Activated T-helper 17 cell treated with anti-CD3 and anti-CD28 coated beads, Interleukin-2, amount 50 U/mL, for 72 hours (primary cell): ENCODE measurements around the gene LYPD6B. TPM values are rescaled to one million over a fixed set of nuclear protein-coding genes. Genes with fewer than 3 reads are reported as not detected.

Experiments
- ATAC-seq: fragments of 150-1000 bp; cut with Tn5 transposase; replicated peaks from 2 replicates; pipeline ENCODE4 v1.10.0; 2021; ENCODE audit warnings: mild to moderate bottlenecking, moderate library complexity
- H3K27ac Mint-ChIP-seq: one replicate; pipeline ENCODE4 v1.8.0; 2022; ENCODE audit warnings: mixed read lengths
- H3K27me3 Mint-ChIP-seq: one replicate; pipeline ENCODE4 v1.8.0; 2022; ENCODE audit warnings: mixed read lengths
- H3K36me3 Mint-ChIP-seq: one replicate; pipeline ENCODE4 v1.8.0; 2022; ENCODE audit warnings: low read depth, mild to moderate bottlenecking, mixed read lengths
- H3K4me1 Mint-ChIP-seq: one replicate; pipeline ENCODE4 v1.8.0; 2022; ENCODE audit warnings: mixed read lengths
- H3K4me3 Mint-ChIP-seq: one replicate; pipeline ENCODE4 v1.8.0; 2022; ENCODE audit warnings: mild to moderate bottlenecking, mixed read lengths
- H3K9me3 Mint-ChIP-seq: one replicate; pipeline ENCODE4 v1.8.0; 2022; ENCODE audit warnings: mixed read lengths
- total RNA-seq, 2 donors: library from RNA; stranded (reverse); gene quantifications; one replicate each; pipeline ENCODE4 v1.2.3, GENCODE V29; 2022

The LYPD6B gene
- total RNA-seq, 2 donors from 2014 or later, result not detected

DNA sequence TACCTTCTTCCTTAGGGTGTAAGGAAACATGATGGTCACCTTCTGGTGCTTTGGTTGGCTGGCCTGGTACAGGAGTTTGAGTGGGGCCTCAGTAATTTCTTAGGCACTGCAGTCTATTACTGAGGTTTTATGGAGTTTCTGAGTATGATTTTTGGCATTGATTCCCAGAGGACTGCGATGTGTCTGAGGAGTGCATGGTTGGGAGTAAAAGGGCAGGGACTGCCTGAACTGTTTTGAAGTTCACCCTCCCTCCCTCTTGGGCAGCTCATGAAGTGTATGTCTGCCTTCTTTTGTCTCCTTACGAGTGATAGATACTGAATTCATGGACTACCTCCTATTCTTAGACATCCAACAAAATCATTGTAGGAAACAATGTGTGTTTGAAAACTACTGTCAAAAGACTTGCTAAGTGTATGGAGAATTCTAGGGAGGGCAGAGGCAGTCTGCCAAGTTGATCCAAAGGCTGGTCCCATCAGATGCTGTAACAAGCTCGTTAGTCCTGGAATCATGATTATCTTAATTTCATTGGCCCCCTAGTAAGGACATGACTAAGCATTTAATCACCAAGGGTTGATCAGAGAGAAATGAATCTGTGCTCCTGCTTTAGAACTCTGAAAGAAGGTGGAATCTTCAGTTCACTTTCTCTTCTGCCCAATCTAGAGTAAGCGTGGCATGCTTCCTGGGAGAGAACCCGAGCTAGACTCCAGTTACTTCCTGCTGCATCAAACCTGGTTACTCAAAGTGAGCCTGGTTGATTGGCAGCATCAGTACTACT is 26.5 kb downstream of the LYPD6B start:
- ATAC-seq, result no peak
- Mint-ChIP-seq H3K36me3 (no peaks in the 10 kb centered on the region), H3K27ac (no peak overlapping the region), H3K27me3 (peaks cover 3% of the 10 kb centered on the region), H3K4me3 (no peak overlapping the region), H3K4me1 (peaks cover 10% of the 10 kb centered on the region), H3K9me3 (no peaks in the 10 kb centered on the region)

DNA sequence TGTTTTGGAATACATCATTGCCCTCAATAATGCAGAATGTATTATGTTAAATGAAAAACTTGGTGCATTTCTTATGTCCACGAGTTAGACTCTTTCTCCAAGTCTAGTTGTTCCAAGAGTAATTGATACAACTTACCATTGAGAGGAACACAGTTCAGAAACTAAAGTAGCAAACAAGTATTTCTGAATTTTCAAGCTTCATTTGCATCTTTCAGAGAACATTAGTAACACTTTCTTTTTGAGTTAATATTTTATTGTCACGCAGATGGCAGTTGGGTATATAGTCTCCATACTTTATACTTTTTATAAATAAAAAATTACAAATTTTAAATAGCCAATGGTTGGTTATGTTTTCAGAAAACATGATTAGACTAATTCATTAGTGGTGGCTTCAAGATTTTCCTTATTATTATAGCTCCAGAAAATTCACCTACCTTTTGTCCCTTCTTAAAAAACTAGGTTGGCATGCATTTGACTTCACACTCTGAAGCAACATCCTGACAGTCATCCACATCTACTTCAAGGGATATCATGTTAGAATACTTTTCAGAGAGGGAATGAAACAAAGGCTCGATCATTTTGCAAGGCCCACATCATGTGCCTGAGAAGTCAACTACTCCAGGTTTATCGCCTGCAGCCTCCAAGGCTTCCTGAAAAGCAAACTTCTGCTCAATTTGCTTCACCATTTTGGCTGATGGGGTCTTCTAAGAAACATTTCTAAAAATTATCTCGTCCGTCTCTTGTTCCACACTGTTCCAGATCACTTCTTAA is 29.9 kb downstream of the LYPD6B start:
- peaks cover 19% of the 10 kb centered on the region for H3K4me1 Mint-ChIP-seq
- peaks cover 1% of the 10 kb centered on the region for H3K27me3 Mint-ChIP-seq
- peak overlapping the region; percentile 24 for H3K4me3 Mint-ChIP-seq
- ATAC-seq, result no peak
- H3K9me3 Mint-ChIP-seq, result no peaks in the 10 kb centered on the region
- H3K36me3 Mint-ChIP-seq, result no peaks in the 10 kb centered on the region
- peak overlapping the region; percentile 71 for H3K27ac Mint-ChIP-seq

DNA sequence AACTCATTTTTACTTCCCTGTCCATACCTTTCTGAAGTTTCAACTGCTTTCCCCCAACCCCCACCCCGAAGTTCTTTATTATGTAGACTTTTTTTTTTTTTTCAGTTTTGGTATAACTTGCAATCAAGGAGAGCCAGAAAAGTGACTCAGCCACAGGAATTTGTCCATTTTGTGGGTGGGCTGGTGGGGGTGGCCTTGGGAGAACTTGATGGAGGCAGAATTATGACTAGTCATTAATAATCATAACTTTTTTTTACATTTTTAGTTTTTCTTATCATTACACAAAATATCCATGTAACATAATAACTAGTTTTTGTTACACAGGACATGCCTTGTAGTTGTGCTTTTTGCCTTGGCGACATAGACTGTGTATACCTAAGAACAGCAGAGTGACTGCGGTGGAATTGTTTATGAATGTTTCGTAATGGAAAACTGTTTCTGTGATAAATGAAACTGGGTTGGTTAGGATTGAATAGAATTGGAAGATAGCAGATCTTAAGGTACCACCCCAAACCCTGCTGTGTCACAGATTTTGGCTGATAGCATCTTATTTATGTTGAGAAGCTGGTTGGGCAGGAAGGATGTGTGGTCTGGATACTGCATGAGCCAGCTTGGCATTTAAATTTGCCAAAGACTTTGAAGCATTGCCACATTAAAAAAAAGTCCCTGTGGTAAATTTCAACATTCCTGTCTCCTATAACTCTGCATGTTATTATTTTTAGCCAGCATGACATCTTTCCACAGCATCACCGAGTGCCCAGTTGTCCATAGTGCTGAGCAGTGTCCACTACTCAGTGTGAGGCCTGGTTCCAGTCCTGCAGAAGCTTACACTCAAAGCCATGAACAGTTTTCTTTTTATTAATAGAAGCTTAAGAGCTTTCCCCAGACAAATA is 30.7 kb downstream of the LYPD6B start:
- H3K36me3 Mint-ChIP-seq, result no peaks in the 10 kb centered on the region
- peaks cover 4% of the 10 kb centered on the region for H3K27me3 Mint-ChIP-seq
- no peaks in the 10 kb centered on the region for H3K9me3 Mint-ChIP-seq
- H3K4me1 Mint-ChIP-seq, result peaks cover 19% of the 10 kb centered on the region
- peak overlapping the region; percentile 24 for H3K4me3 Mint-ChIP-seq
- peak; percentile 94 for ATAC-seq
- peak overlapping the region; percentile 71 for H3K27ac Mint-ChIP-seq

DNA sequence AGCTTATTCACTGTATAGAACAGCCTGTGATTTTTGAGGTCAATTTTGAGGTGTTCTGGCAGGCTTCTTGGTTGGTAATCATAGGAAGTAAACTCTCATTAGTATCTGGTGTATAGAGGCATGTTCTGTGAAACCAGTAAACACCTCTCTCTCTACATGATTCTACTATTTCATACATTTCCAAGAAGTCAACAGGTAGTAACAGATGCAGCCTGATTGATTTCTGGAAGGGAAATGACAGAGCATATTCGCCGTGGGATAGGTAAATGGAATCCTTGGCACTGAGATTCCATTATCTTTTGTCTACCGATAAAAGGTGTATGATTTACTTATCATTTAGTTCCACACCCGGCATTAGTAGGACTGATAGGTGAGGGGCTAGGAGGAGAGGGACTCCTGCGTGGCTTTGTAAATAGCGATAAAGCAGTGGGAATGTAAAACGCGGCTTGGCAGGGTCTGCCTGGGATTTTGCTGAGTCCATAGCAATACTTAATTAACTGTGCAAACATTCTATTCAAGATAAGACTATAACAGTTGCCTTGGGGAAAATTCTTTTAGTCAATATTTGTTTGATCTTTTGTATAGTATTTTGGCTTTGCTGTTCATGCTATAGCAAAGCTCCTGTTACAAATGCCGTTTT is 32.3 kb downstream of the LYPD6B start:
- Mint-ChIP-seq H3K27ac (peak overlapping the region; percentile 71), H3K4me3 (peak overlapping the region; percentile 24), H3K4me1 (peaks cover 19% of the 10 kb centered on the region), H3K36me3 (no peaks in the 10 kb centered on the region), H3K9me3 (no peaks in the 10 kb centered on the region), H3K27me3 (peaks cover 4% of the 10 kb centered on the region)
- ATAC-seq, result no peak

DNA sequence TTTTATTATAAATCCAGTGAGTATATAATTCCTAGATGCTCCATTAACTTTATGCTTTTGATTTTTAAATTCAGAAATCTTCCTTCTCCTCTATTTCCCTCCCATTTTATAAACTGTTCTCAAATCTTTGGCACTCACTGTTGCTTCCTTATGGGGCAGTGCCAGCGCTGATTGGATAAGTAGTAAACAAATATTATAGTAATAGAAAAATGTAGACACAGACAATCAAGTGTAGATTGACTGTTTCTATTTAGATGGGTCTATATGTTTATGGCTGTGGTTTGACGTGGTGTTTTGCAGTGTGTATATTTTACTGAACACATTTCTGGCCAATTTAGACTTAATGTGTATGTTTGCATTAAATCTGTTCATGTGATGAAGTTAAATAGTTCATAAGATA is 36.6 kb downstream of the LYPD6B start:
- H3K27ac Mint-ChIP-seq, result no peak overlapping the region
- peaks cover 8% of the 10 kb centered on the region for H3K4me1 Mint-ChIP-seq
- peaks cover 6% of the 10 kb centered on the region for H3K27me3 Mint-ChIP-seq
- no peak for ATAC-seq
- H3K36me3 Mint-ChIP-seq, result no peaks in the 10 kb centered on the region
- H3K4me3 Mint-ChIP-seq, result no peak overlapping the region
- H3K9me3 Mint-ChIP-seq, result no peaks in the 10 kb centered on the region

DNA sequence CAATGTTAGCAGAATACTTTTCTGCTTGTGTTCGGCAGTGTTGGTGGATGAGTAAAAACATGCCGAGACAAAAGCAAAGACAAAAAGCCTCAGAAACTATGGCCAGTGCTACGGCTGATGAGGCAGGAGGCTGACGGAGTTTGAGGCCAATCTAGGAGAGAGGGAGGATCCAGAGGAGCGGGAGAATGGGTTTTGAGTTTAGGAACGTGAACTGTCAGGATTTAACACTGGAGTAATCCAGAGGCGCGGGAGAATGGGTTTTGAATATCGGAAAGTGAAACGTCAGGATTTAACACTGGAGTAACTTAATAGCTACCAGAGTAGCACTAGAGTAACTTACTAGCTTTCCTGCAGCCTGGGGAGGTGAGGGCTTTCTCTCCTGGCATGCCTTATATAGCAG is 37.4 kb downstream of the LYPD6B start:
- no peak for ATAC-seq
- no peak overlapping the region for H3K27ac Mint-ChIP-seq
- peaks cover 7% of the 10 kb centered on the region for H3K27me3 Mint-ChIP-seq
- H3K9me3 Mint-ChIP-seq, result no peaks in the 10 kb centered on the region
- H3K4me1 Mint-ChIP-seq, result peaks cover under 1% of the 10 kb centered on the region
- H3K36me3 Mint-ChIP-seq, result no peaks in the 10 kb centered on the region
- H3K4me3 Mint-ChIP-seq, result no peak overlapping the region

DNA sequence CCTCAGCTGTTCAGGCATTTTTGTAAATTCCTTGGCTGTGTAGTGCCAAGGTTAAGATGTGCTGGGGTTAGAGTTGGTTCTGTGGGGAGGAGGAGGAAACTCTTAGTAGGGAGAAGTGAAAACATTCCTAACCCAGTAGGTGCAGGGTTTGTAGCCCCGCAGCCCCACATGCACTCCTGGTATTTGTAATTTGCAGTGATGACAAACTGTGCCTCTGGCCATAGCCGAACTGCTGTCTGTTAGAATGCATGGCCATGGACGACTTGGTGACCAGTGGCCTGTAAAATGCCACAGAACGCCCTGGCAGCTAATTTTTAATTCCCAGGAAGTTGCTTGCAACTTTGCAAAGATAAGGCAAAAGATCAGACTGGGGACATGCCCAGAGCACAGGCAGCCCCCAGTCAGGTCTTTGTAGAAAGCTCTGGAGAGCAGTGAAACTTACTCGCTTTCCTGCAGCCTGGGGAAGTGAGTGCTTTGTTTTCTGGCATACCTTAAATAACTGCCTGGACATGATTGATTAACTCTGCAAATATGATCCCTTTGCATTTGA is 38.4 kb downstream of the LYPD6B start:
- Mint-ChIP-seq H3K27ac (no peak overlapping the region), H3K36me3 (no peaks in the 10 kb centered on the region), H3K9me3 (no peaks in the 10 kb centered on the region), H3K4me3 (no peak overlapping the region), H3K4me1 (no peaks in the 10 kb centered on the region), H3K27me3 (peaks cover 7% of the 10 kb centered on the region)
- ATAC-seq, result no peak

DNA sequence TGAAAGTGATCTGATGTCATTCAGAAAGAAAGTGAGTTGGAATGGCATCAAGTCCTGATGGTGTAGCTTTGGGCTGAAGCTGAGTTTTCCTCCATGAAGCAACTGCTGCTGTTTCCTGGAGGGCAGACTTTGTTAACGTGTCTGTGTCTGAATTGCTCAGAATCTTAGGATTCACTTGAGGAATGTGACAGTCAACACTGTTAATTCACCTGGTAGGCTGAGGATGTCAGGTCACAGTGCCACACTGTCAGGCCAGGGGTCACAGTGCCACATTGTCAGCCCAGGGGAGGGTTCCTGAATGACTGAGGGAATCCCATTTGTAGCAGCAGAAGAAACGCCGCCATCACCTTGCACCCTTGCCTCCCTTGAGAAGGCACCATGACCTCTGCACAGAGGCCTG is 39.4 kb downstream of the LYPD6B start:
- no peak overlapping the region for H3K4me3 Mint-ChIP-seq
- H3K36me3 Mint-ChIP-seq, result no peaks in the 10 kb centered on the region
- H3K27me3 Mint-ChIP-seq, result peaks cover 7% of the 10 kb centered on the region
- no peak for ATAC-seq
- no peaks in the 10 kb centered on the region for H3K4me1 Mint-ChIP-seq
- H3K9me3 Mint-ChIP-seq, result no peaks in the 10 kb centered on the region
- H3K27ac Mint-ChIP-seq, result no peak overlapping the region

DNA sequence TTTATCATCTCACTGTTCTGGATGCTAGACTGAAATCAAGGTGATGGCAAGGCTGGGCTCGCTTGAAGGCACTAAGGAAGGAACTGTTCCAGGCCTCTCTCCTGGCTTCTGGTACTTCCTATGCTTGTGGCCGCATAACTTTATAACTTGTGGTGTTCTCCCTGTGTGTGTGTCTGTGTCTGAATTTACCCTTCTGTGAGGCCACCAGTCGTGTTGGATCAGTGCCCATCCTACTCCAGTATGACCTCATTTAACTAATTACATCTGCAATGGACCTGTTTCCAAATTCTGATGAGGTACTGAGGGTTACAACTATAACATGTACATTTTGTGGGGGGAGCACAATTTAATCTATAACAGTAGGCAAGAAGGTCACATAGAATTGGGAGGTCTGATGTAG is 41.6 kb downstream of the LYPD6B start:
- Mint-ChIP-seq H3K36me3 (no peaks in the 10 kb centered on the region), H3K27ac (no peak overlapping the region), H3K9me3 (no peaks in the 10 kb centered on the region), H3K4me1 (no peaks in the 10 kb centered on the region), H3K27me3 (peaks cover 3% of the 10 kb centered on the region), H3K4me3 (no peak overlapping the region)
- no peak for ATAC-seq

DNA sequence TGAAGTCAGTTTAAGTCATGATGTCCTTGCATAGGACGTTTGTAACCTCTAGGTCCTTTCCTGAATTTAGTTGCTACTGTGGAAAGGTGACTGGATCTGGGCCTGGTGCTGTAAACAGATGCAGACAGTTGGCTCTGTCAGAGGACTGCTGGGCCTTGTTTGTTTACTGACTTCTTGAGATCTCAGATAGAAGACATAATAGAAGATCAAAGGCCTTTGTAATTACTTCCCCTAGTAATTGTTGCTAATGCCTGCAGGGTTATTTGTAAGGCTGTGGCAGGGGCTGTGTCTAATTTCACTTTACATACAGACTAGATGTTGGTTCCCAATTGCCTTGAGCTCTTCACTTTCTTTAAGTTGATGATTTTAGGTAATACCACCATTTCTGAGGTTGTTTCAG is 42.5 kb downstream of the LYPD6B start:
- Mint-ChIP-seq H3K27me3 (peaks cover 7% of the 10 kb centered on the region), H3K4me3 (no peak overlapping the region), H3K4me1 (no peaks in the 10 kb centered on the region), H3K27ac (no peak overlapping the region), H3K36me3 (no peaks in the 10 kb centered on the region), H3K9me3 (no peaks in the 10 kb centered on the region)
- ATAC-seq, result no peak

DNA sequence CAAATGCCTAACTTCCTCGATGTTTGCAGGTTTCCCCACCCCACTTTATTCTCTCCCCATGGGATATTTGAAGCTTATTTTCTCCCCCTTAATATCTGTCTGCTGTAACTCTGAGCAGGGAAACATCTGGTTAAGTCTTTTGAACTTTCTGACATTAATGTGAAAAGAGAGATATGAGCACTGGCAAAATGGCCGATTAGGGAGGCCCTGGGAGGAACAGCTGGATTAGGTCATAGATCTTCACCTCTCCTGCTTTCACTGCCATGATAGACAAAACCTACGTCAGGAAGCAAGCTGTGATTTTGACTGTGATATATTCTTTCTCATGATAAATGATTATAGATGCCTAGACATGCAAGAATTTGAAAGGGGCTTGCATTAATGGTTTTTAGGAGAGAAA is 43.6 kb downstream of the LYPD6B start:
- H3K27ac Mint-ChIP-seq, result no peak overlapping the region
- H3K4me1 Mint-ChIP-seq, result no peaks in the 10 kb centered on the region
- peaks cover 7% of the 10 kb centered on the region for H3K27me3 Mint-ChIP-seq
- no peaks in the 10 kb centered on the region for H3K9me3 Mint-ChIP-seq
- no peak for ATAC-seq
- H3K4me3 Mint-ChIP-seq, result no peak overlapping the region
- H3K36me3 Mint-ChIP-seq, result no peaks in the 10 kb centered on the region

DNA sequence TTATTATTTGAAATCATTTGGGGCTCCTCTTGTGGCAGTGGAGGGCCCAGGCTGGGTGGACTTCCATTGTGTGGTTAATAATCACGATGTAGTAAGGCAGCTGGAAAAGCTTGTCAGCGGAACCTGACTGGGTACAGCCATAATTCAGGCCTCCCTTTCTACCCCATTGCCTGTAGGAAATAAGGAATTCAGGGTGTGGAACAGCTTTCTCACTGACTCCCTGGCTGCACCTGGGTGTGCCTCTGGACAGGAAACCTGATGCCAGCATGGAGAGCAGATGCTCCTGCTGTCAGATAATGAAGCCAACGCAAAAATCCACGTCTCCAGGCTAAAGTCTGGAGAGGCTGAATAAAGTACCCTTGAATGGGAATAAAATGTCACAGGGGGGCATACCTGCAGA is 44.2 kb downstream of the LYPD6B start:
- H3K4me1 Mint-ChIP-seq, result no peaks in the 10 kb centered on the region

DNA sequence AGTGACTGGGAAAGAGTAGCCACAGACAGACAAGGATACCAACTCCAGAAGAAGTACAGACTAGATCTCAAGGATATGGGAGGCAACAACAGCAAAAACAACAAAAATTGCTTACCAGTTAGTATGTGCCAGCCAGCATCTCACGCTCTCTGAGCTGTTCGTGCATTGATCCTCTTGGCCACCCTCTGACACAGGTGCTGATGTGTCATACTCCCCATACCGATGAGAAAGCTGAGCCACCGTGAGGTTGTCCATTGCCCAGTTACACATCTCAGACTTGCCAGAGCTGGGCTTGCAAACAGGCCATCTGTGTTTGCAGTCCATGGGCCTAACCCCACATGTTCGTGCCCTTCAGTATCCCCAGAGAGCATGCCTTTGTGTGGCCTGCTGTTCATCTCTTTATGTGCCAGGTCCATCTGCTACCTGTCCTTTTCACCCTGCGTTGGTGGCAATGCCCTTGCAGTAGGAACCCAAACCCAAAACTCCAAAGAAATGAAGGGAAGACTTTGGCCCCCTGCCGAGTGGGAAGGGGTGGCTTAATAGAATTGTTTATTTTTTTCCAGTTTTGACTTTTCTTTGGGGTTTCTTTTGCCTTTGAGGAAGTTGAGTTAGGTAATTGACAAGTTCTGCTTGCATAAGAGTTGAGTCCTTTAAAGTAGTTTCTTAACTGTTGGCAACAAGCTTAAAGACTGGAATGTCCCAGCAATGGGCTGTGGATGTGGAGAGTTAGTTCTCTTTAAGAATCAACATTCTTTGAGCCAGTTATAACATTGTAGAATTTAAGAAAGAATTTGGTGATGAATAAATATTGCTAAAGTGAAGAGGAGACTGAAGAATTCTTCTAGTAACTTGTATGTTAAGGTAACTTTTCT is 46.7 kb downstream of the LYPD6B start:
- no peak for ATAC-seq
- H3K27me3 Mint-ChIP-seq, result peaks cover 14% of the 10 kb centered on the region
- H3K4me1 Mint-ChIP-seq, result peaks cover 3% of the 10 kb centered on the region
- no peak overlapping the region for H3K4me3 Mint-ChIP-seq
- no peaks in the 10 kb centered on the region for H3K9me3 Mint-ChIP-seq
- H3K36me3 Mint-ChIP-seq, result no peaks in the 10 kb centered on the region
- H3K27ac Mint-ChIP-seq, result no peak overlapping the region

More for the DNA sequence above, 44.2 kb downstream of the LYPD6B start:
- Mint-ChIP-seq H3K4me3 (no peak overlapping the region), H3K36me3 (no peaks in the 10 kb centered on the region), H3K9me3 (no peaks in the 10 kb centered on the region), H3K27ac (no peak overlapping the region), H3K27me3 (peaks cover 8% of the 10 kb centered on the region)
- no peak for ATAC-seq
